Right lobe of liver (tissue), 4 donors: ENCODE data around the gene KDM3A.

Source experiments
- CTCF ChIP-seq, 4 donors: fragments of 200-600 bp in 3 of 4; fragments of 450-650 bp in 1 of 4; IDR thresholded peaks; one replicate each; pipeline versions ENCODE4 v1.5.1 to v1.8.0; 2016 to 2022; ENCODE audit warnings: antibody characterized with exemption in 4 of 4, mild to moderate bottlenecking in 2 of 4
- POLR2A ChIP-seq: fragments of 450-650 bp; IDR thresholded peaks from one replicate; pipeline ENCODE4 v1.6.1; 2017; ENCODE audit warnings: antibody characterized with exemption, mild to moderate bottlenecking
- donor health status: DM: no; HTN: no; CAD: no.
- donor health status: DM: no; HTN: no; CAD: no.
- donor health status: DM: no; HTN: yes; CAD: no.

- no peak for TF ChIP-seq POLR2A
- TF ChIP-seq CTCF (IDR thresholded peaks at IDR 0.05): no peak
Observed at GRCh38 chr2:86436328-86436727, 4.8 kb upstream of the KDM3A start.
